GM04504 (cell line): ENCODE results near the gene IL17RC.
A peak's percentile ranks its signal among the peaks of the same experiment; 100 is the strongest.
"Not testable (repeated sequence)": the region's sequence is repeated elsewhere in the genome, so short reads cannot be mapped to it uniquely, and the experiment has no call there.

Source experiments
- DNase-seq: peaks from one replicate; pipeline ENCODE4 v3.0.0-alpha.2; 2012; ENCODE audit warnings: low read depth

The IL17RC gene

GRCh38 chr3:9893739-9894138, 23.2 kb upstream of the IL17RC start:
- no peak for DNase-seq

GRCh38 chr3:9895715-9896114, 21.2 kb upstream of the IL17RC start:
- not testable (repeated sequence) for DNase-seq

GRCh38 chr3:9896755-9897407, 20.0 kb upstream of the IL17RC start:
- DNase-seq = not testable (repeated sequence)

GRCh38 chr3:9897408-9898372, 19.2 kb upstream of the IL17RC start:
- DNase-seq = no peak

GRCh38 chr3:9898467-9899241, 18.2 kb upstream of the IL17RC start:
- no peak for DNase-seq

- no peak for DNase-seq
Observed at GRCh38 chr3:9899289-9899791, 17.6 kb upstream of the IL17RC start.

- not testable (repeated sequence) for DNase-seq
Observed at GRCh38 chr3:9900965-9901415, 15.9 kb upstream of the IL17RC start.

GRCh38 chr3:9901967-9902366, 14.9 kb upstream of the IL17RC start:
- no peak for DNase-seq

- DNase-seq = no peak
Observed at GRCh38 chr3:9902372-9903237, 14.3 kb upstream of the IL17RC start, which contains the start of gene IL17RE. IL17RE (plus strand) TSS chr3:9902848; CDS start chr3:9902933, 85 bp downstream.

- DNase-seq = no peak
Observed at GRCh38 chr3:9903238-9903624, 13.7 kb upstream of the IL17RC start.

GRCh38 chr3:9903904-9904303, 13.0 kb upstream of the IL17RC start:
- no peak for DNase-seq

GRCh38 chr3:9906480-9906879, 10.4 kb upstream of the IL17RC start:
- no peak for DNase-seq

- DNase-seq = no peak
Observed at GRCh38 chr3:9908286-9908685, 8.6 kb upstream of the IL17RC start.

- no peak for DNase-seq
Observed at GRCh38 chr3:9909221-9910013, 7.5 kb upstream of the IL17RC start.

GRCh38 chr3:9911863-9912262, 5.0 kb upstream of the IL17RC start:
- no peak for DNase-seq

GRCh38 chr3:9912294-9912935, 4.5 kb upstream of the IL17RC start:
- peak; percentile 15 for DNase-seq

- no peak for DNase-seq
Observed at GRCh38 chr3:9913601-9914000, 3.3 kb upstream of the IL17RC start.

GRCh38 chr3:9914011-9914410, 2.9 kb upstream of the IL17RC start:
- no peak for DNase-seq

- DNase-seq = no peak
Observed at GRCh38 chr3:9914559-9915253, 2.2 kb upstream of the IL17RC start.
